Neural progenitor cell (in vitro differentiated cells): ENCODE results near the gene RPS6KA5.

ENCODE experiments used
- CTCF ChIP-seq: fragments of 200-600 bp; sonication (generic); IDR thresholded peaks from 2 replicates; pipeline ENCODE4 v1.5.1; 2017; ENCODE audit warnings: antibody characterized with exemption, mild to moderate bottlenecking
- EZH2 ChIP-seq: fragments of 200-600 bp; sonication (generic); IDR thresholded peaks from 2 replicates; pipeline ENCODE4 v1.6.1; 2017; ENCODE audit warnings: antibody characterized with exemption, mild to moderate bottlenecking, moderate library complexity

- TF ChIP-seq CTCF (no peak), EZH2 (no peak)
Measured at GRCh38 chr14:90938615-90939014, 121.8 kb downstream of the RPS6KA5 start.
